Large intestine (tissue), 3 donors: ENCODE data around the gene TNFRSF13B. TPM values are rescaled to one million over a fixed set of nuclear protein-coding genes. Genes with fewer than 3 reads are reported as not detected.

Source experiments
- DNase-seq, 2 donors: peaks; one replicate each; pipeline versions ENCODE4 v3.0.0 to v3.0.0-alpha.2; 2013
- H3K27ac ChIP-seq: one replicate; pipeline ENCODE4 v1.5.1; 2013; ENCODE audit warnings: low read length
- H3K27me3 ChIP-seq: 2 replicates; pipeline ENCODE4 v1.6.1; 2013; ENCODE audit warnings: low read length; ENCODE audit not compliant: control insufficient read depth, insufficient read depth
- H3K36me3 ChIP-seq: 2 replicates; pipeline ENCODE4 v1.6.1; 2013; ENCODE audit warnings: low read length; ENCODE audit not compliant: control insufficient read depth, insufficient read depth
- H3K4me1 ChIP-seq: one replicate; pipeline ENCODE4 v1.6.1; 2013; ENCODE audit warnings: low read length; ENCODE audit not compliant: control insufficient read depth, insufficient read depth
- H3K4me3 ChIP-seq: one replicate; pipeline ENCODE4 v1.5.1; 2013; ENCODE audit warnings: low read length
- H3K9me3 ChIP-seq: one replicate; pipeline ENCODE4 v1.6.1; 2013; ENCODE audit warnings: mild to moderate bottlenecking, low read depth, low read length, moderate library complexity; ENCODE audit not compliant: control insufficient read depth
- WGBS: methylation state at CpG from one replicate; pipeline ENCODE4 v1.1.5; 2013; ENCODE audit warnings: low lambda C conversion rate; ENCODE audit not compliant: insufficient coverage; 5-methylcytosine and 5-hydroxymethylcytosine counted together
- polyA plus RNA-seq: library from polyadenylated mRNA; unstranded; fragments of 120-200 nt; gene quantifications from one replicate; pipeline ENCODE4 v1.2.1, GENCODE V29; 2013

The TNFRSF13B gene
- polyA plus RNA-seq, 1 donor, result 0.07 TPM

- H3K27ac ChIP-seq, result no peak overlapping the region
- H3K9me3 ChIP-seq, result no peaks in the 10 kb centered on the region
- no CpG with 5 or more reads among the region's 7 CpGs for WGBS
- H3K27me3 ChIP-seq, result no peaks in the 10 kb centered on the region
- peaks cover 6% of the 10 kb centered on the region for H3K4me1 ChIP-seq
- no peak overlapping the region for H3K4me3 ChIP-seq
- no peaks in the 10 kb centered on the region for H3K36me3 ChIP-seq
- DNase-seq, result no peak
Observed at GRCh38 chr17:16995930-16996329, 24.0 kb upstream of the TNFRSF13B start.

- no peak overlapping the region for H3K27ac ChIP-seq
- H3K27me3 ChIP-seq, result no peaks in the 10 kb centered on the region
- H3K4me1 ChIP-seq, result no peaks in the 10 kb centered on the region
- no peak overlapping the region for H3K4me3 ChIP-seq
- DNase-seq, result no peak
- 60% methylated on average over 1 of the region's 2 CpGs for whole genome bisulfite sequencing
- no peaks in the 10 kb centered on the region for H3K9me3 ChIP-seq
- H3K36me3 ChIP-seq, result no peaks in the 10 kb centered on the region
Observed at GRCh38 chr17:16994631-16995030, 22.7 kb upstream of the TNFRSF13B start.

- peak; percentile 62 to 66 for DNase-seq
- Histone ChIP-seq H3K36me3 (no peaks in the 10 kb centered on the region), H3K4me1 (no peaks in the 10 kb centered on the region), H3K4me3 (no peak overlapping the region), H3K9me3 (no peaks in the 10 kb centered on the region), H3K27me3 (no peaks in the 10 kb centered on the region), H3K27ac (no peak overlapping the region)
- no CpG with 5 or more reads among the region's 16 CpGs for WGBS
Observed at GRCh38 chr17:16991349-16992009, 19.6 kb upstream of the TNFRSF13B start.

GRCh38 chr17:16989953-16990860 lies 18.3 kb upstream of the TNFRSF13B start:
- Histone ChIP-seq H3K4me3 (no peak overlapping the region), H3K36me3 (no peaks in the 10 kb centered on the region), H3K27ac (no peak overlapping the region), H3K27me3 (no peaks in the 10 kb centered on the region), H3K4me1 (no peaks in the 10 kb centered on the region), H3K9me3 (no peaks in the 10 kb centered on the region)
- no peak for DNase-seq
- WGBS, result no CpG with 5 or more reads among the region's 11 CpGs

GRCh38 chr17:16989230-16989952 lies 17.5 kb upstream of the TNFRSF13B start:
- 60% methylated on average over 1 of the region's 12 CpGs for WGBS
- no peak for DNase-seq
- no peaks in the 10 kb centered on the region for H3K27me3 ChIP-seq
- no peak overlapping the region for H3K4me3 ChIP-seq
- H3K9me3 ChIP-seq, result no peaks in the 10 kb centered on the region
- no peak overlapping the region for H3K27ac ChIP-seq
- H3K36me3 ChIP-seq, result no peaks in the 10 kb centered on the region
- no peaks in the 10 kb centered on the region for H3K4me1 ChIP-seq

- H3K27ac ChIP-seq, result no peak overlapping the region
- DNase-seq, result no peak
Observed at GRCh38 chr17:16988749-16989229, 16.9 kb upstream of the TNFRSF13B start.

GRCh38 chr17:16987830-16988601 lies 16.1 kb upstream of the TNFRSF13B start:
- Histone ChIP-seq H3K4me1 (no peaks in the 10 kb centered on the region), H3K4me3 (no peak overlapping the region), H3K36me3 (no peaks in the 10 kb centered on the region), H3K27ac (no peak overlapping the region), H3K9me3 (no peaks in the 10 kb centered on the region), H3K27me3 (no peaks in the 10 kb centered on the region)
- no CpG with 5 or more reads among the region's 11 CpGs for WGBS
- peak; percentile 24 to 34 for DNase-seq

More at GRCh38 chr17:16988749-16989229, 16.9 kb upstream of the TNFRSF13B start:
- Histone ChIP-seq H3K4me3 (no peak overlapping the region), H3K36me3 (no peaks in the 10 kb centered on the region), H3K9me3 (no peaks in the 10 kb centered on the region), H3K4me1 (no peaks in the 10 kb centered on the region), H3K27me3 (no peaks in the 10 kb centered on the region)
- WGBS, result no CpG with 5 or more reads among the region's 10 CpGs

- Histone ChIP-seq H3K4me1 (no peaks in the 10 kb centered on the region), H3K27me3 (no peaks in the 10 kb centered on the region), H3K9me3 (no peaks in the 10 kb centered on the region), H3K36me3 (no peaks in the 10 kb centered on the region), H3K4me3 (no peak overlapping the region), H3K27ac (no peak overlapping the region)
- no peak for DNase-seq
- WGBS, result no CpG with 5 or more reads among the region's 10 CpGs
Observed at GRCh38 chr17:16987066-16987829, 15.3 kb upstream of the TNFRSF13B start.

GRCh38 chr17:16986391-16986790 lies 14.5 kb upstream of the TNFRSF13B start:
- no peaks in the 10 kb centered on the region for H3K36me3 ChIP-seq
- WGBS, result no CpG with 5 or more reads among the region's 1 CpG
- no peak overlapping the region for H3K27ac ChIP-seq
- H3K4me1 ChIP-seq, result no peaks in the 10 kb centered on the region
- no peak overlapping the region for H3K4me3 ChIP-seq
- H3K9me3 ChIP-seq, result no peaks in the 10 kb centered on the region
- DNase-seq, result no peak
- no peaks in the 10 kb centered on the region for H3K27me3 ChIP-seq
